Loucy (cell line): ENCODE measurements around the gene NOVA2.

Experiments used
- H2AFZ ChIP-seq: fragments of 200-600 bp; sonication (generic); 2 replicates; pipeline ENCODE4 v1.6.0; 2016; ENCODE audit warnings: antibody characterized with exemption, mild to moderate bottlenecking, low read length, moderate library complexity
- H3F3A ChIP-seq: fragments of 200-600 bp; 2 replicates; pipeline ENCODE4 v1.6.0; 2016; ENCODE audit warnings: antibody characterized with exemption, low read depth, mild to moderate bottlenecking
- H3K27me3 ChIP-seq: fragments of 200-600 bp; sonication (generic); 2 replicates; pipeline ENCODE4 v1.6.1; 2014; ENCODE audit warnings: low read length, mild to moderate bottlenecking; ENCODE audit not compliant: insufficient read depth, poor library complexity, severe bottlenecking
- H3K36me3 ChIP-seq: fragments of 200-600 bp; sonication (generic); 2 replicates; pipeline ENCODE4 v1.6.1; 2016; ENCODE audit warnings: low read length; ENCODE audit not compliant: insufficient read depth
- H3K4me1 ChIP-seq: fragments of 200-600 bp; sonication (generic); 2 replicates; pipeline ENCODE4 v1.5.1; 2014; ENCODE audit warnings: low read length, mild to moderate bottlenecking; ENCODE audit not compliant: insufficient read depth, poor library complexity, severe bottlenecking
- H3K4me2 ChIP-seq: fragments of 200-600 bp; sonication (generic); 2 replicates; pipeline ENCODE4 v1.6.0; 2014; ENCODE audit warnings: antibody characterized with exemption, low read length, low read depth, mild to moderate bottlenecking; ENCODE audit not compliant: poor library complexity, severe bottlenecking
- H3K4me3 ChIP-seq: fragments of 200-600 bp; sonication (generic); 2 replicates; pipeline ENCODE4 v1.5.1; 2014; ENCODE audit warnings: low read length, mild to moderate bottlenecking, mixed read lengths; ENCODE audit not compliant: poor library complexity, severe bottlenecking
- H3K79me2 ChIP-seq: fragments of 200-600 bp; sonication (generic); 2 replicates; pipeline ENCODE4 v1.6.1; 2014; ENCODE audit warnings: low read length; ENCODE audit not compliant: insufficient read depth
- H3K9ac ChIP-seq: fragments of 200-600 bp; sonication (generic); 2 replicates; pipeline ENCODE4 v1.6.0; 2014; ENCODE audit warnings: mild to moderate bottlenecking, low read depth, low read length, moderate library complexity; ENCODE audit not compliant: poor library complexity, severe bottlenecking
- H3K9me2 ChIP-seq: fragments of 200-600 bp; sonication (generic); replicated peaks from 2 replicates; pipeline ENCODE4 v1.6.1; 2016; ENCODE audit warnings: low read depth, low read length, mixed read lengths
- H3K9me3 ChIP-seq: fragments of 200-600 bp; sonication (generic); 2 replicates; pipeline ENCODE4 v1.6.1; 2014; ENCODE audit warnings: mild to moderate bottlenecking, antibody characterized with exemption, low read length, low read depth; ENCODE audit not compliant: insufficient read depth
- H4K20me1 ChIP-seq: fragments of 200-600 bp; sonication (generic); 2 replicates; pipeline ENCODE4 v1.6.0; 2014; ENCODE audit warnings: antibody characterized with exemption, low read length, mild to moderate bottlenecking; ENCODE audit not compliant: insufficient read depth, poor library complexity, severe bottlenecking
- CTCF ChIP-seq: fragments of 200-600 bp; sonication (generic); conservative IDR thresholded peaks from 2 replicates; pipeline ENCODE4 v1.5.1; 2014; ENCODE audit warnings: mild to moderate bottlenecking, antibody characterized with exemption, low read length
- EZH2phosphoT487 ChIP-seq: fragments of 200-600 bp; IDR thresholded peaks from 2 replicates; pipeline ENCODE4 v1.6.1; 2018; ENCODE audit warnings: antibody characterized with exemption, mild to moderate bottlenecking, moderate library complexity, borderline replicate concordance

NOVA2 gene

GRCh38 chr19:45990113-45990728, 16.6 kb upstream of the NOVA2 start:
- Histone ChIP-seq H3K9me2 (no peaks in the 10 kb centered on the region), H3K79me2 (no peaks in the 10 kb centered on the region), H3F3A (no peaks in the 10 kb centered on the region), H3K4me1 (peaks cover 6% of the 10 kb centered on the region), H3K4me3 (no peak overlapping the region), H3K9me3 (no peaks in the 10 kb centered on the region), H3K9ac (no peak overlapping the region), H3K36me3 (no peaks in the 10 kb centered on the region), H2AFZ (no peak overlapping the region), H4K20me1 (no peaks in the 10 kb centered on the region), H3K27me3 (no peaks in the 10 kb centered on the region), H3K4me2 (no peak overlapping the region)
- no peak for TF ChIP-seq CTCF
- TF ChIP-seq EZH2phosphoT487, result no peak

GRCh38 chr19:45985321-45985720, 11.7 kb upstream of the NOVA2 start:
- H3K27me3 ChIP-seq, result no peaks in the 10 kb centered on the region
- TF ChIP-seq CTCF, result no peak
- TF ChIP-seq EZH2phosphoT487, result no peak
- H3K9me3 ChIP-seq, result no peaks in the 10 kb centered on the region
- H3K36me3 ChIP-seq, result no peaks in the 10 kb centered on the region
- no peak overlapping the region for H3K4me2 ChIP-seq
- H3K9me2 ChIP-seq, result no peaks in the 10 kb centered on the region
- no peaks in the 10 kb centered on the region for H4K20me1 ChIP-seq
- H2AFZ ChIP-seq, result no peak overlapping the region
- H3K4me3 ChIP-seq, result no peak overlapping the region
- no peaks in the 10 kb centered on the region for H3F3A ChIP-seq
- H3K79me2 ChIP-seq, result no peaks in the 10 kb centered on the region
- no peak overlapping the region for H3K9ac ChIP-seq
- no peaks in the 10 kb centered on the region for H3K4me1 ChIP-seq

GRCh38 chr19:45981350-45981749, 7.7 kb upstream of the NOVA2 start:
- TF ChIP-seq CTCF, result no peak
- no peak for TF ChIP-seq EZH2phosphoT487
- no peaks in the 10 kb centered on the region for H3K9me3 ChIP-seq
- H3K79me2 ChIP-seq, result no peaks in the 10 kb centered on the region
- H3K9ac ChIP-seq, result no peak overlapping the region
- H3K4me3 ChIP-seq, result no peak overlapping the region
- H4K20me1 ChIP-seq, result no peaks in the 10 kb centered on the region
- H3K4me1 ChIP-seq, result no peaks in the 10 kb centered on the region
- no peaks in the 10 kb centered on the region for H3K36me3 ChIP-seq
- H3K9me2 ChIP-seq, result no peaks in the 10 kb centered on the region
- H3F3A ChIP-seq, result no peaks in the 10 kb centered on the region
- H3K27me3 ChIP-seq, result no peaks in the 10 kb centered on the region
- no peak overlapping the region for H3K4me2 ChIP-seq
- no peak overlapping the region for H2AFZ ChIP-seq
